HCT116 (cell line): ENCODE measurements around the gene OSGIN1. TPM values are rescaled to one million over a fixed set of nuclear protein-coding genes. Genes with fewer than 3 reads are reported as not detected.

Experiments
- ATAC-seq: fragments of 200-7000 bp; cut with Tn5 transposase; 2 replicates; pipeline ENCODE4 v1.9.1; 2020; ENCODE audit warnings: mild to moderate bottlenecking, moderate library complexity
- BruUV-seq: library from RNA; stranded (reverse); fragments of 400-500 nt; replicated peaks from 2 replicates; lab custom pipeline; 2021; lab: Mats Ljungman, UMichigan
- CTCF ChIA-PET: fragments of 300-600 bp; sonication (Branson Sonifier 250); formaldehyde crosslinking; loops from one replicate; lab custom pipeline; 2021; ENCODE audit warnings: antibody characterized with exemption; lab: Charles Lee
- POLR2A ChIA-PET: fragments of 300-600, 350-600 bp; sonication (Branson Sonifier 250); formaldehyde crosslinking; loops from one replicate; lab custom pipeline; 2021; ENCODE audit warnings: antibody characterized with exemption; lab: Charles Lee
- RAD21 ChIA-PET, 2 experiments: fragments of 300-600 bp; sonication (Branson Sonifier 250); formaldehyde crosslinking; loops; one replicate each; lab custom pipeline; 2023; ENCODE audit warnings: low total read pairs in 2 of 2; ENCODE audit not compliant: uncharacterized antibody in 2 of 2, unreplicated experiment in 2 of 2, low non-redundant PET in 1 of 2; lab: Charles Lee
- DNase-seq: peaks from one replicate; pipeline ENCODE4 v3.0.0-alpha.2; 2010; ENCODE audit warnings: low read depth, low spot score
- H2AFZ ChIP-seq: fragments of 200-600 bp; shearing (Covaris generic), sonication (generic); 2 replicates; pipeline ENCODE4 v1.6.1; 2017; ENCODE audit warnings: low read depth, mixed run types, mixed read lengths, antibody characterized with exemption, low read length; ENCODE audit not compliant: poor library complexity, severe bottlenecking
- H3K27ac ChIP-seq: 2 replicates; pipeline ENCODE4 v1.5.1; 2012; ENCODE audit warnings: low read depth, low read length
- H3K27me3 ChIP-seq: fragments of 200-600 bp; sonication (generic); 2 replicates; pipeline ENCODE4 v1.6.1; 2016; ENCODE audit warnings: mixed run types, low read length, mixed read lengths; ENCODE audit not compliant: insufficient read depth
- H3K36me3 ChIP-seq, 2 experiments: fragments of 200-500 bp in 1 of 2; fragments of 200-600 bp in 1 of 2; sonication (Bioruptor generic) in 1 of 2; sonication (generic) in 1 of 2; 2 replicates each; pipeline versions ENCODE4 v1.5.1 to v1.6.1; 2014 to 2016; ENCODE audit warnings: low read length in 2 of 2, inconsistent platforms in 1 of 2, mixed read lengths in 1 of 2, mixed run types in 1 of 2; ENCODE audit not compliant: insufficient read depth in 2 of 2, control insufficient read depth in 1 of 2
- H3K4me1 ChIP-seq, 2 experiments: fragments of 200-600 bp in 1 of 2; sonication (generic) in 1 of 2; 2 replicates each; pipeline versions ENCODE4 v1.5.1 to v1.6.1; 2012 to 2017; ENCODE audit warnings: low read length in 2 of 2, inconsistent platforms in 1 of 2, mild to moderate bottlenecking in 1 of 2, mixed read lengths in 1 of 2, mixed run types in 1 of 2, moderate library complexity in 1 of 2; ENCODE audit not compliant: insufficient read depth in 2 of 2, control insufficient read depth in 1 of 2
- H3K4me2 ChIP-seq: fragments of 200-600 bp; sonication (generic); 2 replicates; pipeline ENCODE4 v1.6.1; 2017; ENCODE audit warnings: mixed run types, low read length, mixed read lengths
- H3K4me3 ChIP-seq, 2 experiments: fragments of 200-600 bp in 1 of 2; sonication (generic) in 1 of 2; replicated peaks in 1 of 2; 2 replicates each; pipeline ENCODE4 v1.5.1; 2011 to 2016; ENCODE audit warnings: low read length in 2 of 2, control low read depth in 1 of 2, low read depth in 1 of 2, mild to moderate bottlenecking in 1 of 2, mixed read lengths in 1 of 2, mixed run types in 1 of 2
- H3K79me2 ChIP-seq: fragments of 200-600 bp; sonication (generic); 2 replicates; pipeline ENCODE4 v1.6.1; 2017; ENCODE audit warnings: mild to moderate bottlenecking, mixed run types, low read length, moderate library complexity, mixed read lengths; ENCODE audit not compliant: insufficient read depth
- H3K9ac ChIP-seq: fragments of 200-600 bp; sonication (generic); 2 replicates; pipeline ENCODE4 v1.6.1; 2016; ENCODE audit warnings: low read length, mixed read lengths
- H3K9me2 ChIP-seq: fragments of 200-600 bp; sonication (generic), shearing (Covaris generic); 2 replicates; pipeline ENCODE4 v1.6.1; 2017; ENCODE audit warnings: mixed run types, mild to moderate bottlenecking, moderate library complexity; ENCODE audit not compliant: insufficient read depth
- H3K9me3 ChIP-seq, 2 experiments: fragments of 200-500 bp in 1 of 2; fragments of 200-600 bp in 1 of 2; sonication (Bioruptor generic) in 1 of 2; sonication (generic) in 1 of 2; 2 replicates each; pipeline ENCODE4 v1.6.1; 2014 to 2017; ENCODE audit warnings: low read length in 2 of 2, mixed read lengths in 2 of 2, inconsistent platforms in 1 of 2, low read depth in 1 of 2, mild to moderate bottlenecking in 1 of 2, mixed run types in 1 of 2, moderate library complexity in 1 of 2; ENCODE audit not compliant: control insufficient read depth in 1 of 2, insufficient read depth in 1 of 2
- H4K20me1 ChIP-seq: fragments of 200-600 bp; sonication (generic), shearing (Covaris generic); 2 replicates; pipeline ENCODE4 v1.6.1; 2017; ENCODE audit warnings: mixed run types, mild to moderate bottlenecking, moderate library complexity; ENCODE audit not compliant: insufficient read depth
- CBX3 ChIP-seq: IDR thresholded peaks from 2 replicates; pipeline ENCODE4 v1.6.1; 2012; ENCODE audit warnings: low read depth
- CEBPB ChIP-seq: IDR thresholded peaks from 2 replicates; pipeline ENCODE4 v1.6.1; 2012; ENCODE audit warnings: low read depth
- EGR1 ChIP-seq: IDR thresholded peaks from 2 replicates; pipeline ENCODE4 v1.6.1; 2012; ENCODE audit warnings: low read depth
- EZH2 ChIP-seq: fragments of 200-600 bp; sonication (generic); IDR thresholded peaks from 2 replicates; pipeline ENCODE4 v1.6.1; 2017; ENCODE audit warnings: antibody characterized with exemption, mixed run types
- JUND ChIP-seq: IDR thresholded peaks from 2 replicates; pipeline ENCODE4 v1.6.1; 2012
- POLR2A ChIP-seq: IDR thresholded peaks from 2 replicates; pipeline ENCODE4 v1.7.0; 2011; ENCODE audit warnings: borderline replicate concordance; ENCODE audit not compliant: insufficient read depth, insufficient read length; ENCODE audit errors: extremely low read depth
- POLR2AphosphoS5 ChIP-seq: IDR thresholded peaks from 2 replicates; pipeline ENCODE4 v1.6.1; 2011; ENCODE audit warnings: mild to moderate bottlenecking, low read depth, low read length, moderate library complexity
- RAD21 ChIP-seq: IDR thresholded peaks from 2 replicates; pipeline ENCODE4 v1.6.1; 2012; ENCODE audit warnings: low read depth, mild to moderate bottlenecking
- SIN3A ChIP-seq: IDR thresholded peaks from 2 replicates; pipeline ENCODE4 v1.6.1; 2012; ENCODE audit warnings: low read depth
- SP1 ChIP-seq: IDR thresholded peaks from 2 replicates; pipeline ENCODE4 v1.6.1; 2012; ENCODE audit warnings: low read depth
- TCF7L2 ChIP-seq: IDR thresholded peaks from 2 replicates; pipeline ENCODE4 v1.7.0; 2011; ENCODE audit warnings: borderline replicate concordance, inconsistent platforms; ENCODE audit not compliant: insufficient read depth, insufficient read length; ENCODE audit errors: extremely low read depth
- YY1 ChIP-seq: IDR thresholded peaks from 2 replicates; pipeline ENCODE4 v1.6.1; 2011; ENCODE audit warnings: low read length, low read depth, moderate library complexity, mild to moderate bottlenecking; ENCODE audit not compliant: insufficient replicate concordance; ENCODE audit errors: extremely low read depth
- ZFX ChIP-seq: fragments of 450-650 bp; IDR thresholded peaks from 2 replicates; pipeline ENCODE4 v1.6.1; 2017
- intact Hi-C: fragments of 100-400 bp; cut with micrococcal nuclease; formaldehyde crosslinking; loops from 2 replicates; pipeline ENCODE4 v1.10.0; 2022
- total RNA-seq: library from RNA; stranded (reverse); gene quantifications from one replicate; pipeline ENCODE4 v1.2.1, GENCODE V29; 2021; ENCODE audit not compliant: unreplicated experiment
- TF ChIP-seq, protein P1 (sequence below): IDR thresholded peaks from 2 replicates; pipeline ENCODE4 v1.6.1; 2012
- TF ChIP-seq, protein P2 (sequence below): IDR thresholded peaks from 2 replicates; pipeline ENCODE4 v1.6.1; 2012; ENCODE audit warnings: low read depth
- TF ChIP-seq, protein P3 (sequence below), 3 experiments: fragments of 200-600 bp in 1 of 3; sonication (generic) in 1 of 3; IDR thresholded peaks in 2 of 3; conservative IDR thresholded peaks in 1 of 3; 2 replicates each; pipeline ENCODE4 v1.5.1; 2012 to 2017; ENCODE audit warnings: low read depth in 2 of 3, low read length in 2 of 3, antibody characterized with exemption in 1 of 3, borderline replicate concordance in 1 of 3, control low read depth in 1 of 3, mild to moderate bottlenecking in 1 of 3, mixed read lengths in 1 of 3, mixed run types in 1 of 3, moderate library complexity in 1 of 3; ENCODE audit not compliant: insufficient read depth in 1 of 3
- TF ChIP-seq, protein P4 (sequence below): IDR thresholded peaks from 2 replicates; pipeline ENCODE4 v1.6.1; 2012

The OSGIN1 gene
- total RNA-seq, 1 experiment from 2014 or later = 19.8 TPM

DNA sequence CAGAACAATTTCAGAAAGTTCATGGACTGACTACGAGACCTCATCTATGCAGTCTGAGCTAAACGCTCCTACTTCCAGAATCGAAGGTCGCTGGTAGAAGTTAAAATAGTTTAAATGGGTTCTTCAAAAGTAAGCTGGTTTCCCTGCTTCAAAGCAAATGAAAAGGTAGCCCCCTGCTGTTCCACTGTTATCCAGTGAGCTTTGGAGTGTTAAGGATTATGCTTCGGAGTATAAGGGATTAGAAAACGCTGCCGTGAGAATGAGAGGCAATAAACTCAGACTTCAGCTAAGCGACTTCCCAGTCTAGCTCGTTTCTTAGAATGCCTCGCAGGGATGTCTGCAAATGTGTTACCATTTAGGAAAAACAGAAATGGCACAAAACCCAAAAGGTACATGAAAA is 41.8 kb upstream of the OSGIN1 start:
- no peaks in the 10 kb centered on the region for H4K20me1 ChIP-seq
- no peak overlapping the region for H3K4me3 ChIP-seq
- DNase-seq = no peak
- intact Hi-C loops = no loop called here
- no TSS peak for BruUV-seq
- no peak overlapping the region for H3K27ac ChIP-seq
- no peaks in the 10 kb centered on the region for H3K9me2 ChIP-seq
- H3K4me1 ChIP-seq = peaks cover 0 to 16% of the 10 kb centered on the region in 2 experiments; a peak in 1 of 4 replicates
- RAD21 ChIA-PET = no interaction called here
- CTCF ChIA-PET = interaction anchor here (0.8 kb wide), 1 partner anchor 15 kb away, joined by 3 read pairs; no protein-coding TSS in a partner anchor
- 0 out of 4 replicates have a peak, but pooled peaks cover 0 to 6% of the 10 kb centered on the region in 2 experiments for H3K36me3 ChIP-seq
- no peaks in the 10 kb centered on the region for H3K27me3 ChIP-seq
- no peak for TF ChIP-seq SIN3A
- no peak for TF ChIP-seq SP1
- TF ChIP-seq, protein P1, sequence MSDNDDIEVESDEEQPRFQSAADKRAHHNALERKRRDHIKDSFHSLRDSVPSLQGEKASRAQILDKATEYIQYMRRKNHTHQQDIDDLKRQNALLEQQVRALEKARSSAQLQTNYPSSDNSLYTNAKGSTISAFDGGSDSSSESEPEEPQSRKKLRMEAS = no peak
- TF ChIP-seq CEBPB = no peak
- TF ChIP-seq CBX3 = no peak
- TF ChIP-seq EZH2 = no peak
- no peak for TF ChIP-seq POLR2AphosphoS5
- TF ChIP-seq ZFX = no peak
- TF ChIP-seq TCF7L2 = no peak
- no peak for TF ChIP-seq POLR2A
- TF ChIP-seq, protein P2, sequence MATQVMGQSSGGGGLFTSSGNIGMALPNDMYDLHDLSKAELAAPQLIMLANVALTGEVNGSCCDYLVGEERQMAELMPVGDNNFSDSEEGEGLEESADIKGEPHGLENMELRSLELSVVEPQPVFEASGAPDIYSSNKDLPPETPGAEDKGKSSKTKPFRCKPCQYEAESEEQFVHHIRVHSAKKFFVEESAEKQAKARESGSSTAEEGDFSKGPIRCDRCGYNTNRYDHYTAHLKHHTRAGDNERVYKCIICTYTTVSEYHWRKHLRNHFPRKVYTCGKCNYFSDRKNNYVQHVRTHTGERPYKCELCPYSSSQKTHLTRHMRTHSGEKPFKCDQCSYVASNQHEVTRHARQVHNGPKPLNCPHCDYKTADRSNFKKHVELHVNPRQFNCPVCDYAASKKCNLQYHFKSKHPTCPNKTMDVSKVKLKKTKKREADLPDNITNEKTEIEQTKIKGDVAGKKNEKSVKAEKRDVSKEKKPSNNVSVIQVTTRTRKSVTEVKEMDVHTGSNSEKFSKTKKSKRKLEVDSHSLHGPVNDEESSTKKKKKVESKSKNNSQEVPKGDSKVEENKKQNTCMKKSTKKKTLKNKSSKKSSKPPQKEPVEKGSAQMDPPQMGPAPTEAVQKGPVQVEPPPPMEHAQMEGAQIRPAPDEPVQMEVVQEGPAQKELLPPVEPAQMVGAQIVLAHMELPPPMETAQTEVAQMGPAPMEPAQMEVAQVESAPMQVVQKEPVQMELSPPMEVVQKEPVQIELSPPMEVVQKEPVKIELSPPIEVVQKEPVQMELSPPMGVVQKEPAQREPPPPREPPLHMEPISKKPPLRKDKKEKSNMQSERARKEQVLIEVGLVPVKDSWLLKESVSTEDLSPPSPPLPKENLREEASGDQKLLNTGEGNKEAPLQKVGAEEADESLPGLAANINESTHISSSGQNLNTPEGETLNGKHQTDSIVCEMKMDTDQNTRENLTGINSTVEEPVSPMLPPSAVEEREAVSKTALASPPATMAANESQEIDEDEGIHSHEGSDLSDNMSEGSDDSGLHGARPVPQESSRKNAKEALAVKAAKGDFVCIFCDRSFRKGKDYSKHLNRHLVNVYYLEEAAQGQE = no peak
- TF ChIP-seq, protein P3, sequence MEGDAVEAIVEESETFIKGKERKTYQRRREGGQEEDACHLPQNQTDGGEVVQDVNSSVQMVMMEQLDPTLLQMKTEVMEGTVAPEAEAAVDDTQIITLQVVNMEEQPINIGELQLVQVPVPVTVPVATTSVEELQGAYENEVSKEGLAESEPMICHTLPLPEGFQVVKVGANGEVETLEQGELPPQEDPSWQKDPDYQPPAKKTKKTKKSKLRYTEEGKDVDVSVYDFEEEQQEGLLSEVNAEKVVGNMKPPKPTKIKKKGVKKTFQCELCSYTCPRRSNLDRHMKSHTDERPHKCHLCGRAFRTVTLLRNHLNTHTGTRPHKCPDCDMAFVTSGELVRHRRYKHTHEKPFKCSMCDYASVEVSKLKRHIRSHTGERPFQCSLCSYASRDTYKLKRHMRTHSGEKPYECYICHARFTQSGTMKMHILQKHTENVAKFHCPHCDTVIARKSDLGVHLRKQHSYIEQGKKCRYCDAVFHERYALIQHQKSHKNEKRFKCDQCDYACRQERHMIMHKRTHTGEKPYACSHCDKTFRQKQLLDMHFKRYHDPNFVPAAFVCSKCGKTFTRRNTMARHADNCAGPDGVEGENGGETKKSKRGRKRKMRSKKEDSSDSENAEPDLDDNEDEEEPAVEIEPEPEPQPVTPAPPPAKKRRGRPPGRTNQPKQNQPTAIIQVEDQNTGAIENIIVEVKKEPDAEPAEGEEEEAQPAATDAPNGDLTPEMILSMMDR (IDR thresholded peaks at IDR 0.05 in 2 of 3, conservative IDR thresholded peaks at IDR 0.05 in 1 of 3; ENCODE audit: borderline replicate concordance in 1 of 3, insufficient read depth in 1 of 3, low read depth in 2 of 3, low read length in 2 of 3) = no peak
- no peak for TF ChIP-seq JUND
- TF ChIP-seq YY1 = no peak
- TF ChIP-seq RAD21 = no peak
- no peak for TF ChIP-seq EGR1
- TF ChIP-seq, protein P4, sequence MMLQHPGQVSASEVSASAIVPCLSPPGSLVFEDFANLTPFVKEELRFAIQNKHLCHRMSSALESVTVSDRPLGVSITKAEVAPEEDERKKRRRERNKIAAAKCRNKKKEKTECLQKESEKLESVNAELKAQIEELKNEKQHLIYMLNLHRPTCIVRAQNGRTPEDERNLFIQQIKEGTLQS = no peak
- TF ChIP-seq, all 23 proteins: peak for 0
- H3K9me3 ChIP-seq = no peaks in the 10 kb centered on the region
- no peak overlapping the region for H3K4me2 ChIP-seq
- no peak for ATAC-seq
- H3K9ac ChIP-seq = no peak overlapping the region
- no peaks in the 10 kb centered on the region for H3K79me2 ChIP-seq
- POLR2A ChIA-PET = no interaction called here
- H2AFZ ChIP-seq = no peak overlapping the region
